KBM-7 (cell line): ENCODE data around the gene ROMO1.

ENCODE experiments used
- DNase-seq: peaks from one replicate; pipeline ENCODE4 v3.0.0-alpha.2; 2015
- in situ Hi-C: fragments of 300-500 bp; cut with MboI; formaldehyde crosslinking; loops from 2 replicates; pipeline ENCODE4 v1.14.3; 2020; ENCODE audit warnings: low sequenced_read_pairs, low pct_unique_long_range_greater_than_20kb, mixed read lengths

The ROMO1 gene

GRCh38 chr20:35724321-35725230 lies 25.4 kb downstream of the ROMO1 start:
- in situ Hi-C loops, result no loop called here
- no peak for DNase-seq

- no peak for DNase-seq
- in situ Hi-C loops, result no loop called here
These were observed 27.9 kb downstream of the ROMO1 start for GRCh38 chr20:35726842-35727711.

- DNase-seq, result no peak
- in situ Hi-C loops, result no loop called here
These were observed 30.1 kb downstream of the ROMO1 start for GRCh38 chr20:35729283-35729807.

- in situ Hi-C loops, result no loop called here
- DNase-seq, result no peak
These were observed 30.8 kb downstream of the ROMO1 start for GRCh38 chr20:35729836-35730582.

GRCh38 chr20:35730583-35731468 lies 31.6 kb downstream of the ROMO1 start:
- in situ Hi-C loops, result no loop called here
- DNase-seq, result no peak

- in situ Hi-C loops, result no loop called here
- no peak for DNase-seq
These were observed 32.2 kb downstream of the ROMO1 start for GRCh38 chr20:35731469-35731788.

GRCh38 chr20:35731862-35732643 lies 32.8 kb downstream of the ROMO1 start:
- no peak for DNase-seq
- in situ Hi-C loops, result no loop called here

- no peak for DNase-seq
- in situ Hi-C loops, result no loop called here
These were observed 33.4 kb downstream of the ROMO1 start for GRCh38 chr20:35732644-35732982.

- DNase-seq, result no peak
- in situ Hi-C loops, result no loop called here
These were observed 35.2 kb downstream of the ROMO1 start for GRCh38 chr20:35734374-35734773.

GRCh38 chr20:35734777-35735649 lies 35.8 kb downstream of the ROMO1 start:
- DNase-seq, result no peak
- in situ Hi-C loops, result no loop called here

- DNase-seq, result no peak
- in situ Hi-C loops, result no loop called here
These were observed 36.7 kb downstream of the ROMO1 start for GRCh38 chr20:35735826-35736470.

- in situ Hi-C loops, result no loop called here
These were observed 38.7 kb downstream of the ROMO1 start for GRCh38 chr20:35737865-35738333.

GRCh38 chr20:35738410-35739179 lies 39.4 kb downstream of the ROMO1 start:
- in situ Hi-C loops, result no loop called here
- DNase-seq, result no peak

More at GRCh38 chr20:35737865-35738333, 38.7 kb downstream of the ROMO1 start:
- no peak for DNase-seq

GRCh38 chr20:35739294-35740163 lies 40.3 kb downstream of the ROMO1 start:
- in situ Hi-C loops, result no loop called here

More at GRCh38 chr20:35739294-35740163, 40.3 kb downstream of the ROMO1 start:
- DNase-seq, result peak; percentile 46
